GM21390 (cell line): Measurements from ENCODE around the gene FNTB.

Experiments
- ATAC-seq: cut with Tn5 transposase; IDR thresholded peaks from one replicate; pipeline ENCODE4 v1.9.1; 2021; ENCODE audit not compliant: unreplicated experiment

FNTB gene

GRCh38 chr14:64952598-64953309 lies 33.9 kb upstream of the FNTB start:
- peak; percentile 56 for ATAC-seq

- no peak for ATAC-seq
These were observed 33.4 kb upstream of the FNTB start for GRCh38 chr14:64953310-64953654.

- ATAC-seq, result no peak
These were observed 33.0 kb upstream of the FNTB start for GRCh38 chr14:64953661-64954060.

- ATAC-seq, result no peak
These were observed 32.0 kb upstream of the FNTB start for GRCh38 chr14:64954491-64955240.

GRCh38 chr14:64955297-64955696 lies 31.4 kb upstream of the FNTB start:
- ATAC-seq, result no peak

- no peak for ATAC-seq
These were observed 29.8 kb upstream of the FNTB start for GRCh38 chr14:64956697-64957406.

- no peak for ATAC-seq
These were observed 28.5 kb upstream of the FNTB start for GRCh38 chr14:64958201-64958600.

GRCh38 chr14:64958743-64959142 lies 28.0 kb upstream of the FNTB start:
- ATAC-seq, result no peak

GRCh38 chr14:64960762-64961276 lies 25.9 kb upstream of the FNTB start:
- ATAC-seq, result no peak

GRCh38 chr14:64963611-64964010 lies 23.1 kb upstream of the FNTB start:
- ATAC-seq, result no peak

- ATAC-seq, result no peak
These were observed 21.2 kb upstream of the FNTB start for GRCh38 chr14:64965356-64966000.

GRCh38 chr14:64966976-64967375 lies 19.7 kb upstream of the FNTB start:
- ATAC-seq, result no peak

- ATAC-seq, result no peak
These were observed 18.5 kb upstream of the FNTB start for GRCh38 chr14:64968167-64968566.

GRCh38 chr14:64968651-64969050 lies 18.0 kb upstream of the FNTB start:
- ATAC-seq, result no peak

GRCh38 chr14:64970041-64970440 lies 16.7 kb upstream of the FNTB start:
- no peak for ATAC-seq

- ATAC-seq, result no peak
These were observed 15.8 kb upstream of the FNTB start for GRCh38 chr14:64970776-64971477.

- ATAC-seq, result no peak
These were observed 15.2 kb upstream of the FNTB start for GRCh38 chr14:64971491-64971942.

- peak; percentile 65 for ATAC-seq
These were observed 14.5 kb upstream of the FNTB start, which contains the start of gene RAB15 for GRCh38 chr14:64971943-64972791. Gene RAB15, minus strand, starts transcription at chr14:64972336. Its CDS starts 260 bp downstream, at chr14:64972076.

- ATAC-seq, result no peak
These were observed 13.7 kb upstream of the FNTB start for GRCh38 chr14:64973026-64973442.

- ATAC-seq, result no peak
These were observed 12.9 kb upstream of the FNTB start for GRCh38 chr14:64973826-64974225.
